Activated naive CD4-positive, alpha-beta T cell treated with anti-CD3 and anti-CD28 coated beads for 36 hours (primary cell): ENCODE measurements around the gene REC114. TPM values are rescaled to one million over a fixed set of nuclear protein-coding genes. Genes with fewer than 3 reads are reported as not detected.
"Not testable (repeated sequence)": the region's sequence is repeated elsewhere in the genome, so short reads cannot be mapped to it uniquely, and the experiment has no call there.

Experiments used
- CTCF ChIA-PET: fragments of 350-600 bp; sonication (Branson Sonifier 250); formaldehyde crosslinking; loops from one replicate; lab custom pipeline; 2021; ENCODE audit warnings: antibody characterized with exemption; lab: Charles Lee
- DNase-seq: peaks from one replicate; pipeline ENCODE4 v3.0.0-alpha.2; 2020
- H3K27ac Mint-ChIP-seq: one replicate; pipeline ENCODE4 v1.8.0; 2021; ENCODE audit warnings: mild to moderate bottlenecking, mixed read lengths
- H3K27me3 Mint-ChIP-seq: one replicate; pipeline ENCODE4 v1.8.0; 2021; ENCODE audit warnings: low read depth, mixed read lengths
- H3K36me3 Mint-ChIP-seq: one replicate; pipeline ENCODE4 v1.8.0; 2021; ENCODE audit warnings: low read depth, mixed read lengths
- H3K4me1 Mint-ChIP-seq: one replicate; pipeline ENCODE4 v1.8.0; 2021; ENCODE audit warnings: low read depth, mixed read lengths
- H3K4me3 Mint-ChIP-seq: one replicate; pipeline ENCODE4 v1.8.0; 2021; ENCODE audit warnings: mild to moderate bottlenecking, moderate library complexity, mixed read lengths
- H3K9me3 Mint-ChIP-seq: one replicate; pipeline ENCODE4 v1.8.0; 2021; ENCODE audit warnings: mixed read lengths
- intact Hi-C: fragments of 100-400 bp; cut with micrococcal nuclease; formaldehyde crosslinking; loops from one replicate; pipeline ENCODE4 v1.15.1; 2023
- total RNA-seq, 2 experiments: library from RNA; stranded (reverse); gene quantifications; one replicate each; pipeline ENCODE4 v1.2.3, GENCODE V29; 2021

Gene REC114
- total RNA-seq, 2 experiments from 2014 or later = not detected

DNA sequence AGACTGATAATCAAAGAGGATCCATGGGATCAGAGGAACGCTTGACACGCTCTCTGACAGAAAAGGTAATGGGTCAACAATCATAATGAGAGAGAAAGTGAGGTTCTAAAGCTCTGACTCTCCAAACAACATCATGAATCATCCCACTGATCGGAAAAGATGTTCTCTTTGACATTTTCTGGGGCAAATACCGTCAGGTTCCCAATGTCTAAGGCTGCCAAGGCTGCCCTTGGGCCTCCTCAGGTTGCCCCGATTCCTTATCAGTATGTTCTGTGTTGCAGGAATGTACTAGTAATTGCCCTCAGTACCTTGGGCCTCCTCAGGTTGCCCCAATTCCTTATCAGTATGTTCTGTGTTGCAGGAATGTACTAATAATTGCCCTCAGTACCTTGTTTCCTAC, 129.3 kb downstream of the REC114 start:
- Mint-ChIP-seq H3K4me1 (peaks cover 2% of the 10 kb centered on the region), H3K9me3 (no peaks in the 10 kb centered on the region), H3K27me3 (no peaks in the 10 kb centered on the region), H3K36me3 (peaks cover 20% of the 10 kb centered on the region), H3K27ac (no peak overlapping the region), H3K4me3 (no peak overlapping the region)
- DNase-seq = no peak
- CTCF ChIA-PET = interaction anchor here (0.9 kb wide), 1 partner anchor 12 kb away, joined by 3 read pairs; no protein-coding TSS in a partner anchor
- intact Hi-C loops = no loop called here

DNA sequence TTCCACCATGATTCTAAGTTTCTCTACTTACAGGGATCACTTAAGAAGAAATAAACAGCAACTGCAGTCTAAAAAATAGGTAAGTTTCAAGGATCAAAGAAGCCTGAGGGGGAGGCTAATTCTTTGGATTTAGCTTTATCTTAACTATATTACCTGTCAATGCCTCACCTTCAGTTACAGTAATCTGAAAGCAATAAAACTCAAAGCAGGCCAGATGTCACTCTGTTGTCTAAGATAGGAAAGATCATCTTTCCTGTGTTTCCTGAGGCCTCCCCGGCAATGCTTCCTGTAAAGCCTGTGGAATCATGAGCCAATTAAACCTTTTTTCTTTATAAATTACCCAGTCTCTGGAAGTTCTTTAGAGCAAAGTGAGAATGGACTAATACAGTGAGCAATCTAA, 130.1 kb downstream of the REC114 start:
- no peak for DNase-seq
- intact Hi-C loops = no loop called here
- Mint-ChIP-seq H3K4me3 (no peak overlapping the region), H3K9me3 (no peaks in the 10 kb centered on the region), H3K27me3 (no peaks in the 10 kb centered on the region), H3K36me3 (peaks cover 20% of the 10 kb centered on the region), H3K4me1 (peaks cover 2% of the 10 kb centered on the region), H3K27ac (peak overlapping the region; percentile 43)
- CTCF ChIA-PET = no interaction called here

DNA sequence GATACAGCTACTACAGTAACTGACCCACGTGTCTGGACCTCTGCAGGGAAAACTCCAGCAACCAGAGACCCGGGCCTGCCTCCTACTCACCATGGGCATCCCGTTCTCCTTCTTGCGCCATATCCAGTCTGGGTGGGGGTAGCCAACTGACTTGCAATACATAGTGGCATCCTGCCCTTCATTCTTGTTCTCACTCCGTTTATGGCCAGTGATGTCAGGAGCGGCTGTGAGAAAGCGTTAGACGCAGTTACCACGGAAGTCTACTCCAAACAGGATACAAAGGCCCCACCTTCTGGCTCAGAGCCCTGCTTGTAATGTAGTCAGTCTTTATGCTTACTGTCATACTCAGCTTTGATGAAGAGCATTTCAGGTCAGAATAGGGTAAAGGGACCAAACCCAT, 130.6 kb downstream of the REC114 start:
- intact Hi-C loops = no loop called here
- Mint-ChIP-seq H3K9me3 (no peaks in the 10 kb centered on the region), H3K27ac (no peak overlapping the region), H3K27me3 (no peaks in the 10 kb centered on the region), H3K4me3 (no peak overlapping the region), H3K36me3 (peaks cover 22% of the 10 kb centered on the region), H3K4me1 (peaks cover 2% of the 10 kb centered on the region)
- no peak for DNase-seq
- CTCF ChIA-PET = no interaction called here

DNA sequence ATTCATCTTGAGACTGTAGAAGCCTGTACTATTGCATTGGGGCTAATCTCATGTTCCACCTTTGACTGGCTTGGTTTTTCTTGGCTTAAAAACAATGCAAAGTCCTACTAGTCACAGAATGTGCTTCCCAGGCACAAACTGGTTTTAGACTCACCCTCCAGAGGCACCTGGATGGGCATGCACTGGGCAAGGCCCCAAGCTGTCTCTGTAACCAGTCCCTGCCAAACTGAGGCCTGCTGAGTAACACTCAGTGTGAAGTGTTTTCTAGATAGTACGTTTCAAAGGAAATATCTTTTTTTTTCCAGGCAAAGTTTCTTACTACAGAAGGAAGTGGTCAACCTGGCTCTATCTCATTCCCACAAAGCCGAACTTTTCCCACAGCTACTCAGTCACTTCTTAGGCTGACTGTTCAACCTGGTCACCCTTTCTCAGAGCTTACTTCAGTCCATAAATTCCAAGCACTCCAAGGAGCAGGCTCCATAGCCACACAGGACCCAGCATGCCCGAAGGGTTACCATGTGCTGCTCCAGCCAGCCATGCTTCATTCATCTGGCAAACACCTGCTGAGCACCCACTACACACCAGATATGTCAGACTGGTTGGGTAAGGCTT, 132.8 kb downstream of the REC114 start:
- CTCF ChIA-PET = no interaction called here
- H3K4me1 Mint-ChIP-seq = peaks cover 2% of the 10 kb centered on the region
- H3K9me3 Mint-ChIP-seq = no peaks in the 10 kb centered on the region
- H3K27me3 Mint-ChIP-seq = no peaks in the 10 kb centered on the region
- H3K36me3 Mint-ChIP-seq = peaks cover 17% of the 10 kb centered on the region
- no peak overlapping the region for H3K27ac Mint-ChIP-seq
- DNase-seq = no peak
- intact Hi-C loops = no loop called here
- no peak overlapping the region for H3K4me3 Mint-ChIP-seq

DNA sequence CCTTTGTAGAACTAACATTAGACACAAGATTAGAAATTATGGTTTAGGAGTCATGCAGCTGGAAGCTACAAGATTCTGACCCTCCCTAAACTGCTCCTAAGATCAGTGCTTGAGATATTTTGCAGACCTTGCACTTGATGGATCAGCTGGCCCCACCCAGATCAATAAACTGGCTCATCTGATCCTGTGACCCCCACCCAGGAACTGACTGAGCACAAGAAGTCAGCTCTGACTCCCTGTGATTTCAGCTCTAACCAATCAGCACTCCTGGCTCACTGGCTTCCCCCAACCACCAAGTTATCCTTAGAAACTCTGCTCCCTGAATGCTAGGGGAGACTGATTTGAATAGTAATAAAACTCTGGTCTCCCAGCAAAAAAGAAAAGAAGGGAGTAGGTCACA, 134.6 kb downstream of the REC114 start:
- H3K4me3 Mint-ChIP-seq, H3K27ac Mint-ChIP-seq, H3K9me3 Mint-ChIP-seq, H3K4me1 Mint-ChIP-seq, DNase-seq, intact Hi-C loops, H3K27me3 Mint-ChIP-seq: not testable (repeated sequence)
- peaks cover 14% of the 10 kb centered on the region for H3K36me3 Mint-ChIP-seq
- CTCF ChIA-PET = interaction anchor here (0.6 kb wide), 1 partner anchor 137 kb away, joined by 3 read pairs; no protein-coding TSS in a partner anchor

DNA sequence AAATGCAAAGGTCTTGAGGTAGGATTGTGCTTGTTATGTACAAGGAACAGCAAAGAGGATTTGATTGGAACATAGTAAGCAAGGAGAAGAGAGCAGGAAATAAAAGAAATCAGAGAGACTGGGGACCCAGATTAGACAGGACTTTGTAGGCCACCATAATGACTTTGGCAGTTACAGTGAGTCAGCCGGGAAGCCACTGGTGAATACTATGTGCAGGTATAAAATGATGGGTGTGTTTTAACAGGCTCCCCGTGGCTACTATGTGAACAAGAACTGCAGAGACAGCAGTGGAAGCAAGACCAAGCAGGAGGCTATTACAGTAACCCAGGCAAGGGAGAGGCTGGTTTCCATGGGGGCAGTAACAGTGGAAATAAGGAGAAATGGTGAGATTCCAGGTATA, 135.1 kb downstream of the REC114 start:
- Mint-ChIP-seq H3K27me3 (no peaks in the 10 kb centered on the region), H3K36me3 (peaks cover 15% of the 10 kb centered on the region), H3K27ac (no peak overlapping the region), H3K9me3 (no peaks in the 10 kb centered on the region), H3K4me1 (no peaks in the 10 kb centered on the region), H3K4me3 (no peak overlapping the region)
- intact Hi-C loops = no loop called here
- DNase-seq = no peak
- CTCF ChIA-PET = no interaction called here

DNA sequence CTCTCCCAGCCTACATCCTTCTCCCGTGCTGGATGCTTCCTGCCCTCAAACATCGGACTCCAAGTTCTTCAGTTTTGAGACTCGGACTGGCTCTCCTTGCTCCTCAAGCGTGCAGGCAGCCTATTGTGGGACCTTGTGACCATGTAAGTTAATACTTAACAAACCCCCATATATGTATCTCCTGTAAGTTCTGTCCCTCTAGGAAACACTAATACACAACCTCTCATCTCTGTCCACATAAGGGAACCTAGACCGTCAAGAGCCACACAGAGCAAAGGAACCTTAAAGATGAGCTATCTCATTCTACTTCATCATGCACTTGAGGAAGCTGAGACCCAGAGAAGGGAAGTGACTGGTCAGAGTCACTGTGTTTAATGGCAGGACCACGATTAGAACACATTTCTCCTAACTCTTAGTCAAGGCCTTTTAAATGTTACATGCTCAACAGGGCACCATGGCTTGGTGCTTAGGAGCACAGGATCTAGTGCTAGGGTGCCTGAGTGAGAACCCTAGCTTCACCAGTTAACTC, 140.0 kb downstream of the REC114 start:
- H3K4me3 Mint-ChIP-seq = no peak overlapping the region
- CTCF ChIA-PET = interaction anchor here (1.4 kb wide), 1 partner anchor 53 kb away, joined by 5 read pairs; no protein-coding TSS in a partner anchor
- intact Hi-C loops = no loop called here
- no peaks in the 10 kb centered on the region for H3K27me3 Mint-ChIP-seq
- H3K9me3 Mint-ChIP-seq = no peaks in the 10 kb centered on the region
- H3K36me3 Mint-ChIP-seq = peaks cover 26% of the 10 kb centered on the region
- no peak overlapping the region for H3K27ac Mint-ChIP-seq
- H3K4me1 Mint-ChIP-seq = no peaks in the 10 kb centered on the region
- no peak for DNase-seq

DNA sequence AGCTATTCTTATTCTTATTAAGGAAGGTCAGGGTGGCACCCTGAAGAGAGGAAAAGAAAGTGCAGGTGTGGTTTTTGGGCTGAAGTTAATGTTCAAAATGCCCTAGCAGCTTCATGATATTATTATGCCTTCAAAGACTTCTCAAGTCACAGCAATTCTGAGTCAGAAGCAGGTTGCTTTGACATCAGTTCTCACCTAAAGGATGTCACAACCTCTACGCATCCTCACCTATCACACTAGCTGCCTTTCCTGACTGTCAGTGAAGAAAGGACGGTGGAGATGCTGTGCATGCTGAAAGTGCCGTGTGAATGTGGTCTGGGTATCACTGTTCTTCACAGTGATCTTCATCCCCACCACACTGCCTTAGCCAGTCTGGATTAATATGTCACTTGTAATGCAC, 140.6 kb downstream of the REC114 start:
- Mint-ChIP-seq H3K36me3 (peaks cover 25% of the 10 kb centered on the region), H3K27me3 (no peaks in the 10 kb centered on the region), H3K9me3 (no peaks in the 10 kb centered on the region), H3K27ac (no peak overlapping the region), H3K4me3 (no peak overlapping the region), H3K4me1 (no peaks in the 10 kb centered on the region)
- CTCF ChIA-PET = interaction anchor here (1.4 kb wide), 1 partner anchor 53 kb away, joined by 5 read pairs; no protein-coding TSS in a partner anchor
- intact Hi-C loops = no loop called here
- no peak for DNase-seq

DNA sequence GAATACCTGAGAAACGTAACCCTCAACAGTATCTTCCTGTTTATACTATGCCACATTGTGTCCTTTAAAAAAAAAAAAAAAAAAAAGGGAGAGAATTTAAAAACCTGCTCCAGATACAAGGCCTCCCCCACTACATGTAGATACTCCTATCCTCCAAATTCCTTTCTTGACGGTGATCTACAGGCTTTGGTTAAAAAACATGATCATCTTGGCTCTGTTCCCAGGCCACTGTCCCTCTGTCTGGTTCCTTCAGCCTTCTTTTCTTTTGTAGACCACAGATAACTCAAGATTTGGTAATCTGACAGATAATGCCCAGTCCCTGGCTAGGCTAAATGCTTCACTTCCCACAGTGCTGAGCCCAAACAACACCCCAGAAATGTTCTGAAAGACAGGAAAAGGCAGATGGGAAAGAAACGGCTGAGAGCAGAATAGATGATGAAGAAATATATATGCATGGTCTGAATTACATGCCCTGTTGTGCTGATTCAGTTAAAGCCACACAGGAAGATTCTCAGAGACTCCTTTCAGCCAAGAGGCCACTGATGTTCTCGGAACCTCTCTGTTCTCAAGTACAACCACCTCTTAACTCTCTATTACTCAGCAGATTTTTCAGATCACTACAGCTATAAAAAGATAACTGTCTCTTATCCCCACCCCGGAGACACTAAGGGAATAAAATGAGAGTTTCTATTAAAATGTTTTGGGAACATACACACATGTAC, 141.9 kb downstream of the REC114 start:
- no peaks in the 10 kb centered on the region for H3K4me1 Mint-ChIP-seq
- H3K9me3 Mint-ChIP-seq = no peaks in the 10 kb centered on the region
- intact Hi-C loops = no loop called here
- no peak overlapping the region for H3K27ac Mint-ChIP-seq
- CTCF ChIA-PET = no interaction called here
- H3K27me3 Mint-ChIP-seq = no peaks in the 10 kb centered on the region
- H3K4me3 Mint-ChIP-seq = no peak overlapping the region
- H3K36me3 Mint-ChIP-seq = peaks cover 27% of the 10 kb centered on the region
- no peak for DNase-seq

DNA sequence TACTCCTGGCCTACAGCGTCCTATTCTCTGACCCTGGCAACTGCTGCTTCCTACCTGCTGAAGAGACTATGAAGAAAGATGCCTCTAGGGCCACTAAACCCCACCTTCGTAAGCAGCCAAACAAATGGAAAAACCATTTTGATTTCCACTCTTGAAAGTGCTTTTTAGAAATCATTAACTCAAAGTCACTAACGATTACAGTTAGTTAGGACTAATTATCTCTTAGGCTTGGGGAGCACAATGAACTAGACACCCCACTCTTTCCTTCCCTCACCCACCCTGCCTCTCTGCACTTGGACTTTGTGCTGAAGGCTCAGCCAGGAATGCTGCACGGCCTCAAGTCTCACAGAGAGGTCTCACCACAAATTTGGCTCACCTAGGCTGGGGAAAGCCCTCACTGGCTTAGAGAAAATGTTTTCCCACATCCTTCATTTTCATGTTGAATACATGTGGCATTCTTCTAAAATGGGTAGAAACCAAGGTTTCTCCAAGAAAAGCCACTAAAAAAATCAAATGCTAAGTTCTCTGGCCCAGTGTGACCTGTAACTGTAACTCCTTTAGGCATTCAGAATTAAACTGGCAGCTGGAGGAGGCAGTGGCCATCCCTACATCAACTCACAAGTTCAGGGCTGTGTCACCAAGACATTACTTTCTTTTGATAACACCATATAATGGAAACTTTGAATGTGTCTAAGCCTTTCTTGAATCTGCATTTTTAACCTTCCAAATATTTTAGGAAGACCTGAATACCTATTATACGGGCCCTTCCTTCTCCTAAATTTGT, 143.1 kb downstream of the REC114 start:
- intact Hi-C loops = no loop called here
- CTCF ChIA-PET = interaction anchor here (1.0 to 1.3 kb wide), 2 partner anchors 20 to 91 kb away, joined by 3 to 4 read pairs; no protein-coding TSS in a partner anchor
- peaks cover 27% of the 10 kb centered on the region for H3K36me3 Mint-ChIP-seq
- H3K9me3 Mint-ChIP-seq = no peaks in the 10 kb centered on the region
- DNase-seq = no peak
- H3K27me3 Mint-ChIP-seq = no peaks in the 10 kb centered on the region
- no peak overlapping the region for H3K27ac Mint-ChIP-seq
- no peaks in the 10 kb centered on the region for H3K4me1 Mint-ChIP-seq
- no peak overlapping the region for H3K4me3 Mint-ChIP-seq

DNA sequence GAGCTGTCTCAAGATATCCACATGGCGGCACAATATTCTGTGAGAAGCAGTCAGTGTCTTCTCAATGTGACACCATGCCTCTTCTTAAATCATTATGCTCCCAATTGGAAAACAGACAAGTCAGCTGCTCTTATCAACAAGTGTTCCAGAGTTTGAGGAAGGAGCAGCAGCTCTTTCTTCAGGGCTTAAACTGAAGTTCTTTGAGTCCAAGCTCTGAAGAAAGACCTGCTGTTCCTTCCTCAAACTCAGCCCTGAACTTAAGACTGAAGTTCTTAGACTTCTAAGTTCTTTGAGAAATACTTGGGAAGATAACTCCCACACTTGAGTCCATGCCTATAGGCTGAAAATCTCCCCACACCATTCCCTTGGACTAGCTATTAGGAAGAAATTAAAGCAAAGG, 146.8 kb downstream of the REC114 start:
- H3K9me3 Mint-ChIP-seq = no peaks in the 10 kb centered on the region
- no peak overlapping the region for H3K4me3 Mint-ChIP-seq
- no peak for DNase-seq
- H3K27ac Mint-ChIP-seq = no peak overlapping the region
- H3K4me1 Mint-ChIP-seq = no peaks in the 10 kb centered on the region
- H3K36me3 Mint-ChIP-seq = peaks cover 13% of the 10 kb centered on the region
- intact Hi-C loops = no loop called here
- H3K27me3 Mint-ChIP-seq = no peaks in the 10 kb centered on the region
- CTCF ChIA-PET = interaction anchor here (1.0 to 1.1 kb wide), 2 partner anchors 13 to 115 kb away, joined by 3 to 5 read pairs; no protein-coding TSS in a partner anchor

DNA sequence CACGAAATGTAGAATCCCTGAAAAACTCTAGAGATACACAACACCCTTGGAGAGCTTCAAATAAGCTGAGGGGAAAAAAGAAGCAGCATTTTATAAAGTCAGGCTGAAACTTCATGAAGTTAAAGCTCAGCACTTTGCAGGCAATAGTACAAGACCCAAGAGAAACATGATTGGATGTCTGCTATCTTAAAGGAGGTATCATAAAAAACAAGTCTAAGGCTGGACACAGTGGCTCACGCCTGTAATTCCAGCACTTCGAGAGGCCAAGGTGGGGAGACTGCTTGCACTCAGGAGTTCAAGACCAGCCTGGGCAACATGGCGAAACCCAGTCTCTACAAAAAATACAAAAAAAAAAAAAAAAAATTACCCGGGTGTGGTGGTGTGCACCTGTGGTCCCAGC, 147.3 kb downstream of the REC114 start:
- H3K36me3 Mint-ChIP-seq = peaks cover 13% of the 10 kb centered on the region
- H3K4me3 Mint-ChIP-seq = no peak overlapping the region
- no peak overlapping the region for H3K27ac Mint-ChIP-seq
- DNase-seq = no peak
- intact Hi-C loops = no loop called here
- H3K27me3 Mint-ChIP-seq = no peaks in the 10 kb centered on the region
- H3K4me1 Mint-ChIP-seq = peaks cover under 1% of the 10 kb centered on the region
- H3K9me3 Mint-ChIP-seq = no peaks in the 10 kb centered on the region
- CTCF ChIA-PET = interaction anchor here (1.0 kb wide), 1 partner anchor 13 kb away, joined by 3 read pairs; no protein-coding TSS in a partner anchor
